HG03558 (cell line): ENCODE results near the gene CHN2.

Source experiments
- ATAC-seq: cut with Tn5 transposase; IDR thresholded peaks from one replicate; pipeline ENCODE4 v1.9.1; 2021; ENCODE audit warnings: moderate number of reproducible peaks; ENCODE audit not compliant: unreplicated experiment; ENCODE audit errors: extremely low read depth

The CHN2 gene

DNA sequence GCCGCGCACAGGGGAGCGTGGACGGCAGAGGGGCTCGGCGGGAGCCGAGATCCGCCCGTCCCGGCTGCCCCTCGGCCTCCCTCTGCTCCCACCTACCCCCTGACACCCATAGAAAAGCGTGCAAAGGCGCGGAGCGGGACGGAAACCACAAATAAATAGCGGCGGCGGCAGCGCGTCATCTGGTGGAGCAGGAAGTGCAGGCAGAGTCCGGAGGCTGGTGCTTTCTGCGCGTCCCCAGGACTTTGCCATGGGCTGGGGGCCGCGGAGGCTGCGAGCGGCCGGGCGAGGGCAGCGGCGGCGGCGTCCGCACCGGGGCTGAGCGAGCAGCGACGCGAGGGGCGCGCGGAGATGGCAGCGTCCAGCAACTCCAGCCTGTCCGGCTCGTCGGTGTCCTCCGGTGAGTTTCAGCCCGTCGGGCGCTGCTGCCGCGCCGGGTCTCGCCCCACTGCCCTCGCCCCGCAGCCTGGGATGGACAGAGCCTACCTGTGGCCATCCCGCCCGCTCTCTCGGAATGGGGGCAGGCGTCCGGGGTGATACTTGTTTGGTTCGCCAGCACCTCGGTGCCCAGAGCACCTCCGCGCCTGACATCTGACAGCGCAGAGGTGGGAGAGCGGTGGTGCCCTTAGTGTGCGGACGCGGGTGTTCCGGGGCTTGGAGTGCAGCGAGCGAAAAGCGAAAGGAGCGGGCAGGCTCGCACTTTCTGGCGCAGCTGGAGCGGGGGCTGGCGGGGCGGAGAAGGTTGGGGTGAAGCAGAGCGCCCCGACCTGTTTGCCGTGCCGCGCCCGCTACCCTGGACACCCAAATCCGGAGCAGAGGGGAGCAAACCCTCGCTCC lies at the start of gene CHN2:
Gene CHN2, plus strand, starts transcription at position 182 of the 834 bp plus-strand sequence.
- ATAC-seq = no peak

DNA sequence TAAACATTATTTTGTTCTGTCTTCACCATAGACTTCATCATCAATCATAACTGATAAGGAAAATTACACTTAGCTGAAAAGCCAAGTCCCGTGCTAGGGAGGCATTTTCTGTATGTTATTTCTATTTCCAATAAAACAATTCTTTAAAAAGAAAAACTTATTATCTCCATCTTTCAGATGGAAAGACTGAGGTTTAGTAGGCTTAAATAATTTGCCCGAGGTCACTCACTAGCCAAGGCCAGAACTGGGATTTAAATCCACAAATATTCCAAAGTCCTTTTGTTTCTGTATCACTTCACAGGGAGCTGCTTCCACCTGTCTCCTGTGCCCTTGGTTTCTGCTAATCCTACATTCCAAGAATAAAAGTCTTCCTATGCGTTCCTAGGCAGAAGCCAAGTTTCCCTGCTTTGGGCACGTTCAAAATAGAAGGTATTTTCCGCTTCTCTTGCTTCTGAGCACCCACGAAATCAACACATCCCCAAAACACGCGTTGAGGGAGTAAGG lies 49.0 kb upstream of the CHN2 start:
- no peak for ATAC-seq

DNA sequence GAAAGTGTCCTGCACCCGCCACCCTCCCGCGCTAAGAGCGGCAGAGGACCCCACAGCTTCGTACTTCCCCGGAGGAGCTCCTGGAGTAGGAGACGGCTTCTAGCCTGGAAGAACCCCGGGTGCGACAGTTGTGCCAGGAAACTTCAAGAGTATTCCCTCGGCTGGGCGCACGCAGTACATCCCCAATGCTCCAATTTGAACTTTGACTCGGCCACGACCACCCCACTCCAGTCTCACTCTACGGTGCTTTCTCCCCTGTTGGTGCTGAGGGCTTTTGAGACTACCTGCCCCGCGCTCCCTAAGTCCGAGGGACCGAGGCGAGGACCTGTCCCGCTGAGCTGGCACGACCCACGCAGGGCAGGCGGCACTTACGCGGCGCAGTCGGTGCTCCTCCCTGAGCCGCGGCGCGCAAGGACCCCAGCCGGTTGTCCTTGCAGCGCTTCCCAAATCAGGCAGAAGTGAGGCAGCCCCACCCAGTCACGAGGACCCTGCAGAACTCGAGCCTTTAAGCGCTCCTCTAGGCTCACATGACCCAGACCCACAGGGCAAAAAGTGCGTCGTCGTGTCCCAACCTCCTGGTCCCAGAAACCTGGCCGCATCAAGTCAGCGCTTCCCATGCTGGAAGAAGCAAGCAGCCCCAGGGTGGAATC lies 48.4 kb upstream of the CHN2 start, which contains the start of gene CPVL:
Gene CPVL, minus strand, starts transcription at position 481 of the 650 bp plus-strand sequence. CDS start 25,476 bp downstream, outside the sequence.
- ATAC-seq = no peak

DNA sequence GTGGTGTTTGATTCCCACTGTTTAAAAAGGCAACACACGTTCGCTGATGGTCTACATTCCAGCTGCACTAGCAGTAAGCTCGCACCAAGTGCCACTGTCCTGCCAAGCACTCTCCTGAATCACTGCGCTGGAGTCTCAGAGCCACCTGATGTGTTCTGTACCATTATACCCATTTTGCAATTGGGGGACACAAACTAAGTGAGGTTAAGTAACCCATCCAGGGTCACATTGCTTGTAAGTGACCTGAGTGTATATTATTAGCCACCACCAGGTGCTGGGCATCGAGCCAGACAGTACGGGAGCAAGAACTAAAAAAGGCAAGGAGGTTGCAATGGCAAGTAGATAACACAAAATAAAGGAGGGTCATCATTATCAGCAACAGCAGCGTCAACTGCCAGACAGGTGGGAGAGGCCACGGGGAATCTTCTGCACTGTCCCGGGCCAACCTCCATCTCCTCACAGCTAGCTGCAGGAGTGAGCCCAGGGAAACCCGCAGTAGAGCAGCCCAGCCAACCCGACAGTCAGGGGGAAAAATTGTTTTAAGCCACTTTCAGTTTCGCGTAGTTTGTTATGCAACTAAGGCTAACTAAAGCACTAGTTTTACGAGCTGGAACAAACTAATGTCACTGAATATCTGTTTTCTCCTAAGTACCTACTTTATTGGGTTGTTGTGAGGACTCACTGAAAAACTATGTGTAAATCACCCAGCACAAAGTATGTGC lies 47.5 kb upstream of the CHN2 start:
- no peak for ATAC-seq

DNA sequence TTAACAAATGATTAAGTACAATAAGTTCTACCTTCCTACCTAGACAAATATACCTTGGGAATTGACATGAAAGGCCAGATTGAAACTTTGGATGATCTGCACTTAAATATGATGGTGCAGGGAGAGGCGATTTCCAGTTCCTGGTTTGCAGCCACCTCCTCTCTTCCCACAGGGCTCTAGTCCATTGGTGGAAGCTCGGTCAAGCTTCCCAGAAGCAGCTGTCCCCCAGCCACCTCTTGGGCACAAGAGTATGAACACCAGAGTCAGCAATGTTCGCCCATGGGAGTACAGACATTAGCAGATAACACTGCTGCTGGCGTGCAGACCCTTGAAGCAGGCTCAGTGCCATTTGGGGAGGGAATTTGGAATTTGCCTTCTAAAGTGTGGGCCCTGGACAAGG lies 46.8 kb upstream of the CHN2 start:
- ATAC-seq = no peak

DNA sequence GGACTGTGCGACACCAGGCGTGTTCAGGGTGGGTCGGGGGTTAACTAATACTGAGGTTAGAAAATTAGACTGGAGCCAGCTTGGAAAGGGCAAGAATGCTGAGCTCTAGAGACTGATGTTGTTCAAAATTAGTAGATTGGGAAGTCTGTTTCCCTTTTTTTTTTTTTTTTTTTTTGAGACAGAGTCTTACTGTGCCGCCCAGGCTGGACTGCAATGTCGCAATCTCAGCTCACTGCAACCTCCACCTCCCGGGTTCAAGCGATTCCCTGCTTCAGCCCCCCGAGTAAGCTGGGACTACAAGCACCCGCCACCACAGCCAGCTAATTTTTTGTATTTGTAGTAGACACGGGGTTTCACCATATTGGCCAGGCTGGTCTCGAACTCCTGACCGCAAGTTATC lies 45.5 kb upstream of the CHN2 start:
- ATAC-seq = no peak

DNA sequence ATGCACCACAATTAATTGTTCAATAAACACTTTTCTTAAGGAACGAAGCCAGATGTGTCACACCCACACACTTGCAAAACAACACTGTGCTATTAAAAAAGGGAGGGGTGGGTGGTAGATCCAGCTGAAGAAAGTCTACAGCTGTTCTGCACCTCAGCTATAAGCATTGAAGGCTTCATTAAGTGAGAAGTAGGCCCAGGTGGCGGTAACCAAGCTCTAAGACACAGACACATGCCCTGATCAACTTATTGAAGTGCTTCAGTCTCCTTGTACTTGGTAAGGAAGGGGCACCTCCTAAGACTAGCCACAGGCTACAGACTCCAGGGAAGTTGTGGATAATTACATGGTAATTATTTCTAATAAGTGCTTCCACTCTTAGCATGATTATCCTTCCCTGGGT lies 43.7 kb upstream of the CHN2 start:
- ATAC-seq = no peak

DNA sequence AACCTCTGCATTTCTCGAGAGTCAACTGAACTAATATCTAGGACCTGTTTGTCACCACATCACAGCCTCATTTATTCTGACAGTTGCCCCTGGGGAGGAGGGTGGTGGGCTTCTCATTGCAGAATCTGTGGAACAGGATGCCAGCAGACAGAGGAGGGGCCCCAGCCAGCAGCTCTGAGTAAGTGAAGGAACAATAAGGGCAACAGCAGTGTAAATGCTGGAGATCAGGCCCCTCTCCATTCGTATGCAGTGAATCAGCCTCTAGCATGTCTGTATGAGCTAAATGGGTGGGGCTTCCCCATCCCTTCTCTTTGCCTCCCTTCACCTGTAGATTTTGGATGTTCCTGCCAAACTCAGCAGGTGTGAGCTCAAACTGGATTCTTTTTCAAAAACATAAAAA lies 40.5 kb upstream of the CHN2 start:
- ATAC-seq = no peak

DNA sequence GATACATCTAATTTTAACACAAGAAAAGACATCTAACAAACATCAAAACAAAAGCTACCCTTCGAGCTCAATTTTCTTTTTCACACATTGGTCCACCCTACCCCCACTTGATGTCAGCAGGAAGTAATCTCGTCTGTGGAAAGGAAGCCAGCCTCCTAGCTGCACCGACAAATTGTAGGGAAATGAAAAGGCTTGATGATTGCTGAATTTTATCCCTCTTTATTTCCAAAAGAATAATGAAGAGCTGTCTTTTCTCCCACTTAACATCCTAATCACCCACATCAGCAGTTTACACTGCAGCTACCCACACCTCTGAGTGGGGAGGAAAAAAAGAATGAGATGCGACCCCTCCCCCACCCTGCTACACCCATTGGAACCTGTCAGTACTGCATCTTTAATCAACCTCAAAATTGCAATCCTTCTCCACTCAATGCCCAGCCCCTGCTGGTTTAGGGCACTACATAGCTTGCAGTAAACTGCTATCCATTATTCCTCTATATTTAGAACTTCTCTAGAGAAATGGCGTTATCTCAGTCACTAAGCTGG lies 37.6 kb upstream of the CHN2 start:
- no peak for ATAC-seq

DNA sequence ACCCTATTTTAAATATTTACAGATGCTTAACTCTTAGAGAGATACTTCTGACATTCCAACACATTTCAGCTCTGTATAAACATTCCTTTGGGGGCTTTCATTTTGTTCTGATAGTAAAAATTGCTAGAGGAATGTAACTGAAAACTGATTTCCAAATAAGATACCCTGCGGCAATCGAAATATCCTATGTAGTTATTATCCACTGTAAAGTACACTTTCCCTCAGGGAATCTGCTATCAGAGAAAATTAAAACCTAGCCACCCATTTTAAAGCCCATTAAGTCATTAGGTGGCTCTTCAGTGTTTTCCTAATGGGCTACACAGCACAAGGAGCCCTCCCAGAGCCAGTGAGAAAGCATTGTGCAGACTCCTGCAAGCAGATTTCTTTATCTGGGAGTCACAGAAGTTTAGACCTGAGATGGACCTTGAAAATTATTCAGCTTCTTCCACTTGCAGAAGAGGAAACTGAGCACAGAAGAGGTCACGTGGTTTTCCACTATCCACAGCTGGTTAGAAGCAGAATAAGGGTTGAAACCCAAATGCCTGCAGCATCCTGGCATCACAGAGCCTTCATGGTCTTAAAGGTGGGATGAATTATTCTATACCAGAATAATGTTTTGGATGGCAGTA lies 35.7 kb upstream of the CHN2 start:
- ATAC-seq = no peak

DNA sequence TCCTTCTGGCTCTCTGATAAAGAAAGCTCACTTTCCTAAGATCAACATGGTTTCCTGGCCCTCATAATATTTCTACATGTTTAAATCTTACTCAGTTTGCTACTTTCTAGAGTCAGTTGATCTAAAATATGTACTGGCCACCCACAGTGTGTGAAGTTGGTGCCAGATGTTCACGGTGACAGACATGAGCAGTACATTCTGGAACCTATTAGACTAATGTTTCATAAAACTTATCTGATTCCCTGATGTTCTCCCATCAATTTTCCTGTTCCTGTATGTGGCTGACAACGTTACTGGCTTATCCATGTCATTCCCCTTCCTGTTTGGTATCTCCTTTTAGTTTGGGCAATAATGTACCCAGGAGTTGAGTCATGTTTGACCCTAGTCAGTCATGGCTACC lies 34.5 kb upstream of the CHN2 start:
- no peak for ATAC-seq

DNA sequence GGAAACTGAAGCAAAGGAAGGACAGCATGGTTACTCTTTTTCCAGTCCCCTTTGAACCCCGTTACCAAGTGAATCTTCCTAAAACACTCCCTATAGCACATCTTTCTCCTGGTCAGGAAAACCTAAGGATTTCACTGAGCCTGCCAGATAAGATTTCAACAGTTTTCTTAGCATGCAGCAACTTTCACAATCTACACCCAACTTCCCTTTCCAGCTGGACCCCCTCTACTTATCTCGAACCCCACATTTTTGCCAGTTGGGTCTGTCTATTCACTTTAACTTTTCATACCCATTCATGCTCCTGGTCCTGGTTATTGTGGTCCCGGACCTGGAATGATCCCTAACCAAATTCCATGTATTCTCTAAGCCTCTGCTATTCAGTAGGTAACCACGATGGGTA lies 33.3 kb upstream of the CHN2 start:
- no peak for ATAC-seq

DNA sequence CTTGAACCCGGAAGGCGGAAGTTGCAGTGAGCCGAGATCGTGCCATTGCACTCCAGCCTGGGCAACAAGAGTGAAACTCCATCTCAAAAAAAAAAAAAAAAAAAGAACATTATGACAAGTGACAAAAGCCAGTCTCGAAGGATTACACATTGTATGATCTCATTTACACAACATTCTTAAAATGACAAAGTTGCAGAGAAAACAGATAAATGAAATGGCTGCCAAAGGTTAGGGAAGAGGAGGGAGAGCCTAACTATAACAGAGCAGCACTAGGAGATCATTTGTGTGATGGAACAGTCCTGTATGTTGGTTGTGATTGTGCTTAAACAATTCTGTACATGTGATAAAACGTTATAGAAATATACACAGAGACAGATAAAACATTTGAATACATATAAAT lies 32.0 kb upstream of the CHN2 start:
- ATAC-seq = no peak

DNA sequence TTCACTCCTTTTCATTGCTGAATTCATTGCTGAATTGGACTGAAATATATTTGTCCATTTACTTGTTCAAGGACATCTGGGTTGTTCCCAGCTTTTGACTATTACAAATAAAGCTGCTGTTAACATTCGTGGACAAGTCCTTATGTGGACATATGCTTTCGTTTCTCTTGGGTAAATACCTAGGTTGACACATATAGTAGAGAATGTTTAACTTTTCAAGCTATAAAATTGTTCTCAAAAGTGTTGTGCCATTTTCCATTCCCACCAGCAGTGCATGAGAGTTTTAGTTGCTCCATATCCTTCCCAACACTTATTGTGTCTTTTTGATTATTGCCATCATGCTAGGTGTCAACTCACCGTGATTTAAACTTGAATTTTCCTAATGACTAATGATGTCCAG lies 30.7 kb upstream of the CHN2 start:
- ATAC-seq = no peak

DNA sequence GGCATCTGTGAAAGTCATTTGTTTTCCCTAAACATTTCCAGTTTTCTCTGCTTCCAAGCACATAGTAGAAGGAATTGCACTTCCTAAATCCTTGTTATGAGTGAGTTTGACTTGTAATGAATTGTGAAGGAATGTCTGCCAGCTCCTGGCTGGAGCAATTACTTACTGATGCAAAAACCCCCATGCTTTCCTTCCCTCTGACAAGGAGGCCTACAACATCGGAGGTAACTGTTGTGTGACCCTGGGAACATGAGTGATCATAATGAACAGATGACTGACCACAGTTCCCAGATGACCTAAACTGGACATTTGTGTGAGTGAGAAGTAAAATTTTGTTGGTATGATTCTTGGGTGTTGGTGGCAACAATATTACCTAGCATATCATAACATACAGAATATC lies 26.9 kb upstream of the CHN2 start:
- ATAC-seq = no peak

DNA sequence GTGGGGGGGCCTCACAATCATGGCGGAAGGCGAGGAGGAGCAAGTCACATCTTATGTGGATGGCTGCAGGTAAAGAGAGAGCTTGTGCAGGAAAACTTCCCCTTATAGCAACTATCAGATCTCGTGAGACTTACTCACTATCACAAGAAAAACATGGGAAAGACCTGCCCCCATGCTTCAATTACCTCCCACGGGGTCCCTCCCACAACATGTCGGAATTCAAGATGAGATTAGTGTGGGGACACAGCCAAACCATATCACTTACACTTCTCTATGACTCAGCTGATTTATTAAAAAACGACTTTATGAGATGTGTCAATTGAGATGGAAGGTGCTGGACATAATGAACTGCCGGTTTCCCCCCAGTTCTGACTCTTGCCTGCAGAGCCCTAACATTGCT lies 23.8 kb upstream of the CHN2 start:
- no peak for ATAC-seq

DNA sequence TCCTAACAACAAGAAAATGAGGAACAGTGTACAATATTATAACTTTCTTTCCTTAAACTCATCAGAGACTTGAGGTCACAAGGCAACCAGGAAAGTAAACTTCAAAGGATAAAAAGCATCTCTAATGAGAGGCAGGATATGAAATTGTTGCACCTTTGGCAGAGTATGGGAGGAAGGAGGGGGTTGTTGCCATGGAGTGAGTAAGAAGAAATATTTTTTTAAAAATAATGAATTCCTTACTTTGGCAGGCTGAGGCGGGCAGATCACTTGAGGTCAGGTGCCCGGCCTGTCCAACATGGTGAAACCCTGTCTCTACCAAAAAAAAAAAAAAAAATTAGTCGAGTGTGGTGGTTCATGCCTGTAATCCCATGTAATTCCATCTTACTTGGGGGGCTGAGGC lies 21.1 kb upstream of the CHN2 start:
- ATAC-seq = no peak

DNA sequence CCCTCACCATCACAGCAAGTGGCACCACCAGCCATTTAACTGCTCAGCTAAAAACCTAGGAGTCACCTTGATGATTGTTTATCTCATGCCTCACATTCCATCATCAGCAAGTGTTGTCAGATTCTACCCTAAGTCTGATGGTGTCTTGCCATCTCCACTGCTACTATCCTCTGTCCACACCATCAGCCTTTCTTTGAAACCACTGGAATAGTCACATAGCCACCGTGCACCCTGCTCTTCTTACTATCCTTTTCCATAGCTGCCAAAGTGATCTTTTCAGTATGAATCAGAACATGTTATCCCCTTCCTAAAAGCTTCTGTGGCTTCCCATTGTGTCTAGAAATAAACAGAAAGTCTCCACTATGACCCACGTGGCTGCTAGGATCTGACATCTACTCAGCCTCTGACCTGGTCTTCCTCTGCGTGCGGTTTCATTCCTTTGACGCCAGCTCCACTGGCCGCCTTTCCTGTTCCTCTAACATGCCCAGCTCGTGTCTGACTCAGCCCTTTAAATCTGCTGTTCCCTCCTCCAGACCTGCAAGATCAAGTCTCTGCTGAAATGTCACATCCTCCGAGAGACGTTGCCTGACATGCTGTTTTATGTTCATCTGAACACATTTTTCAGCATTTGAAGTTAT lies 16.5 kb upstream of the CHN2 start:
- ATAC-seq = no peak

DNA sequence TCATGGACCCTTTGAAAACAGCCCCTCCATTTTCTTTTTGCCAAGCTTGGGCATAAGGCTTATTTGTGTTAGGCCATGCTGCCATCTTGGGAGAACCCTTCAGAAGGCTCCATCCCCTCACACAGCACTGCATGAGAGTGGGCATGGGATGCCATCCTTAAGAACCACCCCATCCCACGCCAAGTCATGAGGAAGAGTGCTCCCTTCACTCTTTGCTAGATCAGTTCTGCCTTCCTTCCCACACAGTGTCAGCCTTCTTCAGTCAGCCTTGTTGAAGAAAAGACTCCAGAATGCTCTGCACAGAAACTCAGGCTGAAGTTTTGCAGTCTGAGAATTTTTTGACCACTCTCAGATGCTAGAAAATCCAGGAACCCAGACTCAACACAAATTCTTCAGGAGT lies 15.5 kb upstream of the CHN2 start:
- ATAC-seq = no peak

DNA sequence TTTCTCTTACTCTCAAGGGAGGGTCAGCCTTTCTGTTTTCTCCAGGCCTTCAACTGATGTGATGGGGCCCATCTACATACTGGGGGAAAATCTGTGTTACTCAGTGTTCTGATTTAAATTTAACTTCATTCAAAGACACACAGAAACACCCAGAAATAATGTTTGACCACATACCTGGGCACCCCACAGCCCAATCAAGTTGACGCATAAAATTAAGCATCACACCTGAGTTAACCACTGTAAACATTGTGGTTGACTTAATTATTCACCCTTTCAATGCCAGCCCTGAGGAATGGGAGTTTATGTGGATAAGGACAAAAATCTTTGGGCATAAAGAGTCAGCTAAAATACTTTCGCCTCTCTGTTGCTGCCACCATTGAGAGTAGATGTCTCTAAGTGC lies 10.0 kb upstream of the CHN2 start:
- ATAC-seq = no peak
